Stimulated activated naive CD4-positive, alpha-beta T cell treated with Interleukin-2 at 50 U/mL for 16 hours (primary cell): ENCODE data around the gene ZNF276.
"Not testable (repeated sequence)": the region's sequence is repeated elsewhere in the genome, so short reads cannot be mapped to it uniquely, and the experiment has no call there.

Experiments
- DNase-seq: peaks from one replicate; lab custom pipeline; 2025; lab: John Stamatoyannopoulos, UW

Gene ZNF276

DNA sequence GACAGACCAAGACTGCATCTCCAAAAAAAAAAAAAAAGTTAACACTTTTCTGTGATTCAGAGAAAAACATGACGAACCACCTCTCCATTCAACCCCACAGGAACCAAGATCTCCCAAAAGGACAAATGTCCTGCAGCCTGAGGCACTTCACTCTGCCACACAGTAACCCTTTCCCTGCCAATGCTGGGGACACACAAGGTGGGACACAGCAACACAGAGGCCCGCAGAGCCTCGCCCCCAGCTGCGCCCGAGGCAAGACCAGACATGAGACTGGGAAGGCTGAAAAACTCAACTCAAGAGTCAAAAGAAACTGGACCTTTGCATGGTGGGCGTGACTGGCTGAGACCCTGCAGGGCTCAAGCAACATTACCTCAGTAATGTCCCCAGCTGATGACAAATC, 61.2 kb downstream of the ZNF276 start:
- no peak for DNase-seq

DNA sequence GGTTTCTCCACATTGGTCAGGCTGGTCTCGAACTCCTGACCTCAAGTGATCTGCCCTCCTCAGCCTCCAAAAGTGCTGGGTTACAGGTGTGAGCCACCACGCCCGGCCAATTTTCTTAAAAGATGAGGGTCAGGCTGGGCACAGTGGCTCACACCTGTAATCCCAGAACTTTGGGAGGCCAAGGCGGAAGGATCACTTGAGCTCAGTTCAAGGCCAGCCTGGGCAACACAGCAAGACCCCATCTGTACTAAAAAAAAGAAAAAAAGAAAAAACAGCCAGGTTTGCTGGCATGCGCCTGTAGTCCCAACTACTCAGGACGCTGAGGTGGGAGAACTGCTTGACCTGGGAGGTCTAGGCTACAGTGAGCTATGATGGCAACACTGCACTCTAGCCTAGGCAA, 62.6 kb downstream of the ZNF276 start:
- not testable (repeated sequence) for DNase-seq

DNA sequence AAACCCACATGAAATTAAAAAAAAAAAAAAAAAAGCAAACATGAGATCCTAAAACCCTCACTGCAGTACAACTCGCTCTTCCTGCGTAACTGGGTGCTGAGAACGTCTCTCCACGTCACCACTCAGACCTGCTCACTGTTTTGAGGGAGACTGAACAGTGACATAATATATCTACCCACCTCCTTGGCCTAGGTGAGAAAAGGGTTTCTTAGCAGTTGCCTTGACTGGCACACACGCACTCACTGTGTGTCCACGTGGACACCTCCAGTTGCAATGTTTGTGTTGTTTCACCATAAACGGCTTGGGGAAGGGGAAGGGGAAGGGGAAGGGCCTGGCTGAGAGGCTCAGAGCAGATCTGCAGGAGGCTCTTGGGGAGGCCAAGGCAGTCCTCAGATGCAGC, 63.1 kb downstream of the ZNF276 start:
- no peak for DNase-seq

DNA sequence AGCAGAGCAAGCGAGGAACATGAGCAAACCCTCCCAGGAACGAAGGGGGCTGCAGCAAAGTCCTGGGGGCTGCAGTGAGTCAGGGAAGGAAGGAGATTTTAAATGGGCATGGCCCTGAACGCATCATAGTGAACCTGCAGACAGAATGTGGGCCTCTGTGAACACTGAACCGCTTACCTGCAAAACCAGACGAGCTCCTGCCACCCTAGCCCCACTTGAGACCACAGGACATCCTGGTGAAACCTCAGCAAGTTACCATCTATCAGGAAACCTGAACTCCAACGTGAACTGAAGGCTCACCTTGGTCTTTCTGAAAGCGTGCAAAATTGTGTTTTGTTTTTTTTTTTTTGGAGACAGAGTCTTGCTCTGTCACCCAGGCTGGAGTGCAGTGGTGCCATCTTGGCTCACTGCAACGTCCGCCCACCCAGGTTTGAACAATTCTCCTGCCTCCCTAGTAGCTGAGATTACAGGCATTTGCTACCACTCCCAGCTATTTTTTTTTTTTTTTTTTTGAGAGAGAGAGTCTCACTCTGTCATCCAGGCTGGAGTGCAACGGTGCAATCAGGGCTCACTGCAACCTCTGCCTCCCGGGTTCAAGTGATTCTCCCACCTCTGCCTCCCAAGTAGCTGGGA, 64.3 kb downstream of the ZNF276 start:
- DNase-seq: no peak

DNA sequence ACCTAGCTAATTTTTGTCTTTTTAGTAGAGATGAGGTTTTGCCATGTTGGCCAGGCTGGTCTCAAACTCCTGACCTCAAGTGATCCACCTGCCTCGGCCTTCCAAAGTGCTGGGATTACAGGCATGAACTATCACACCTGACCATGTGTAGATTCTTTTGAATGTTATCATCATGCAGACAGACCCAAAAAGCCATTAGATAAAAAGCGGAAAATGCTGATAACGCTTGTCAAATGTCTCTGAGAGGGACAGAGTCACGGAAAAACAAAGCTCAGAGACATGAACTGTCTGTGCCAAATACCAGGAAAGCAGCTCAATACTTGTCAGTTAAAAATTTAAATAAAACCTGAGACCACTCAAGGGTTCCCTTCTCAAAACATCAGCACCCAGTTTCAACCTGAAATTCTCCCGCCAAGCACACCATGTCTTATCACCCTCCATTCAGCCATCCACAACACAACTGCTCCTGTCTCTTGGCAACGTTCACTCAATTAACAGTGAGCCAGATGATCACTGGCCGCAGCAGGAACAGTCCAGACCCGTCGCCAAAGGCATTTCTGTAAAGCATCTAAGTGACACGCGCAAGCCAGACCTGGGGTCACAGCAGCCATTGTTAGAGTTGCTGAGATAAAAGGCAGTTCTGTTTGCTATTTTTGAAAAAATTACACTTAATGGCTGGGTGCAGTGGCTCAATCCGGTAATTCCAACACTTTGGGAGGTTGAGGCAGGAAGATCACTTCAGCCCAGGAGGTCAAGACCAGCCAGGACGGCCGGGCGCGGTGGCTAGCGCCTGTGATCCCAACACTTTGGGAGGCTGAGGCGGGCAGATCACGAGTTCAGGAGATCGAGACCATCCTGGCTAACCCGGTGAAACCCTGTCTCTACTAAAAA, 65.4 kb downstream of the ZNF276 start:
- DNase-seq: no peak

DNA sequence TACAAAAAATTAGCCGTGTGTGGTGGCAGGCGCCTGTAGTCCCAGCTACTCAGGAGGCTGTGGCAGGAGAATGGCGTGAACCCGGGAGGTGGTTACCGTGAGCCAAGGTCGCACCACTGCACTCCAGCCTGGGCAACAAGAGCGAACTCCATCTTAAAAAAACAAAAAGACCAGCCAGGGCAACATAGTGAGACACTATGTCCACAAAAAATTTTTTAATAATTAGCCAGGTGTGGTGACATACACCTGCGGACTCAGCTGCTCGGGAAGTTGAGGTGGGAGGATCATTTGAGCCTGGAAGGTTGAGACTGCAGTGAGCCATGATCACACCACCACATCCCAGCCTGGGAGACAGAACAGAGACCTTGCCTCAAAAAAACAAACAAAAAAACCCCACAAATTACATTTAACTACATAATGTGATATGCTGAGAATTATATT, 66.0 kb downstream of the ZNF276 start:
- DNase-seq: no peak
